IPS-15b (cell line): ENCODE results near the gene KCNIP4.

Experiments used
- H3K27me3 ChIP-seq: one replicate; pipeline ENCODE4 v1.6.1; 2013; ENCODE audit warnings: low read length; ENCODE audit not compliant: control insufficient read depth, insufficient read depth
- H3K36me3 ChIP-seq: one replicate; pipeline ENCODE4 v1.6.1; 2013; ENCODE audit warnings: low read length; ENCODE audit not compliant: control insufficient read depth, insufficient read depth
- H3K4me1 ChIP-seq: one replicate; pipeline ENCODE4 v1.6.1; 2013; ENCODE audit warnings: mild to moderate bottlenecking, low read length; ENCODE audit not compliant: control insufficient read depth, insufficient read depth
- H3K4me3 ChIP-seq: one replicate; pipeline ENCODE4 v1.5.1; 2013; ENCODE audit warnings: low read depth, low read length
- H3K9ac ChIP-seq: one replicate; pipeline ENCODE4 v1.6.1; 2013; ENCODE audit warnings: low read depth, mild to moderate bottlenecking, low read length
- H3K9me3 ChIP-seq: one replicate; pipeline ENCODE4 v1.6.1; 2013; ENCODE audit warnings: mild to moderate bottlenecking, low read length; ENCODE audit not compliant: control insufficient read depth, insufficient read depth

KCNIP4 gene

DNA sequence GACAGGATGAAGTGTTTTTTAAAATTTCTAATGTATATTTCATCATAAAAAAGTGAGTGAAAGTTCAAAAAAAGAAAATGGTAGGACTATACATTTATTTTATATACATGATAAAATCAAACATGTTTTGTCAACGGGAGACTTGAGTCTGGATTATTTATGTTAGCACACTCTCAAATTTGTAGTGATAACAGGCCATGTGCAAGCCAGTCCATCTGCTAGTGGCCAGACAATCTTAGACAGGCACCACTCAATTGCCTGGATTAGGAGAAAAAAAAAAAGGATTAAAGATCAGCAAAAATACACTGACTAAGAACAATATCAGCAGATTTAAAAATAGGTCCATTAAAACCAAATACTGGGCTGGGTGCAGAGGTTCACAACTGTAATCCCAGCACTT, 71.9 kb downstream of the KCNIP4 start:
- Histone ChIP-seq H3K27me3 (no peaks in the 10 kb centered on the region), H3K9ac (no peak overlapping the region), H3K36me3 (no peaks in the 10 kb centered on the region), H3K4me3 (no peak overlapping the region), H3K9me3 (no peaks in the 10 kb centered on the region), H3K4me1 (no peaks in the 10 kb centered on the region)

- Histone ChIP-seq H3K9me3 (no peaks in the 10 kb centered on the region), H3K4me3 (no peak overlapping the region), H3K36me3 (no peaks in the 10 kb centered on the region), H3K27me3 (no peaks in the 10 kb centered on the region), H3K4me1 (peaks cover 8% of the 10 kb centered on the region), H3K9ac (no peak overlapping the region)
Measured at GRCh38 chr4:21873145-21873544, 75.4 kb downstream of the KCNIP4 start.

DNA sequence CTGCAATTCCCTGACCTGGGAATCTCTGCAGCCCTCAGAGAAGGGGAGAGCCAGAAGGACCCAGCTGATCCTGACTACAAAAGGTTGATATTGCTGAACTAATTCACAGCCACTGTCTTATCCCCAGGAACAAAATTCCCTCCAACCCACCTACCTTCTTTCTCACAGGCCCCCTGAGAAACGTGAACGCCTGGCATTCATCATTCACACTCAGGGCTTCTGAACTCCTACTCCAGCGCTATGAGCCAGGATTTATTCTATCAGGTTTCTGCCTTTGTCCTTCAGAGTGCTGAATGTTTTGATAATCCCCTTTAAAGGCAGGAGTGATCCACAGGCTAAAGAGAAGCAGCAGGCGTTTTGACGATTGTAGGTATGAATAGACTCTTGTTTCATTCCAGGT, 76.5 kb downstream of the KCNIP4 start:
- Histone ChIP-seq H3K36me3 (no peaks in the 10 kb centered on the region), H3K9me3 (no peaks in the 10 kb centered on the region), H3K27me3 (no peaks in the 10 kb centered on the region), H3K9ac (no peak overlapping the region), H3K4me1 (peaks cover 8% of the 10 kb centered on the region), H3K4me3 (no peak overlapping the region)

GRCh38 chr4:21869978-21870745, 78.4 kb downstream of the KCNIP4 start:
- Histone ChIP-seq H3K9ac (no peak overlapping the region), H3K4me1 (peaks cover 8% of the 10 kb centered on the region), H3K36me3 (no peaks in the 10 kb centered on the region), H3K9me3 (no peaks in the 10 kb centered on the region), H3K4me3 (no peak overlapping the region), H3K27me3 (no peaks in the 10 kb centered on the region)

GRCh38 chr4:21864686-21865085, 83.9 kb downstream of the KCNIP4 start:
- no peaks in the 10 kb centered on the region for H3K4me1 ChIP-seq
- H3K9me3 ChIP-seq = no peaks in the 10 kb centered on the region
- no peaks in the 10 kb centered on the region for H3K36me3 ChIP-seq
- H3K9ac ChIP-seq = no peak overlapping the region
- H3K4me3 ChIP-seq = no peak overlapping the region
- H3K27me3 ChIP-seq = no peaks in the 10 kb centered on the region

DNA sequence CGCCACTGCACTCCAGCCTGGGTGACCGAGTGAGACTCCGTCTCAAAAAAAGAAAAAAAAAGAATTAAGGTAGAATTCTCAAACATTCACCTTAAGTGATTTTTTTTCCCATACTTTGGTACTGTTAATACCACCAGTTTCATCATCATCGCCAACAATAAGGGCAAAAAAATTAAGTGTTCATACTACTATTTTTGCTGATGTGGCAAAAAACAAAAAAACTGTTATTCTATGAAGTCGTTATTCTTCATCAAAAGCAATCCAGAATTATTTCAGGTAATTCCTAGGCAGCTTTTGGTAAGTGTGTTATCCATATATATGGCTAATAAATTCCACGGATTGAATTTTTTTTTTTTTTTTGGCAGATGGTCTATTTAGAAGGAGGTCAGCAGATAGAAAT, 85.7 kb downstream of the KCNIP4 start:
- Histone ChIP-seq H3K9me3 (no peaks in the 10 kb centered on the region), H3K4me3 (no peak overlapping the region), H3K27me3 (no peaks in the 10 kb centered on the region), H3K4me1 (no peaks in the 10 kb centered on the region), H3K9ac (no peak overlapping the region), H3K36me3 (no peaks in the 10 kb centered on the region)

GRCh38 chr4:21858971-21859370, 89.6 kb downstream of the KCNIP4 start:
- Histone ChIP-seq H3K4me3 (no peak overlapping the region), H3K4me1 (no peaks in the 10 kb centered on the region), H3K9ac (no peak overlapping the region), H3K27me3 (no peaks in the 10 kb centered on the region), H3K9me3 (no peaks in the 10 kb centered on the region), H3K36me3 (no peaks in the 10 kb centered on the region)

DNA sequence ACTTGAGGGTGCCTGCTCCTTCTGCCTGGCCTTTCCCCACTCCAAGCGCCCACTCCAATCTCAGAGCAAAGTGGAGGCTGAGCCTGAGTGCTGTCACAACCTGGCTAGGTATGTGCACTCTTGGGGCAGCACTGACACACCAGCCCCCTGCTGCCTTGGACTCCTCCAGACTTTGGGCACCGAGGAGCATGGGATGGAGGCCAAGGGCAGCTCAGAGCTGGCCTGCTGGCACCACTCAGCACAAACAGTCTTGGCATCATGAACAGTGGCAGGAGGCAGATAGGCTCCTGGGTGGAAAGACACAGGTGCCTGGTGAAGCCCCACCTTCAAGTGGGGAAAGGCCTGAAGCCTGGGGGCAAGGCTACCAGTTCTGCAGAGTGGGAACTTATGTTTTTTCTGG, 91.8 kb downstream of the KCNIP4 start:
- Histone ChIP-seq H3K4me3 (no peak overlapping the region), H3K27me3 (no peaks in the 10 kb centered on the region), H3K36me3 (no peaks in the 10 kb centered on the region), H3K4me1 (no peaks in the 10 kb centered on the region), H3K9ac (no peak overlapping the region), H3K9me3 (no peaks in the 10 kb centered on the region)

GRCh38 chr4:21856301-21856700, 92.3 kb downstream of the KCNIP4 start:
- H3K36me3 ChIP-seq = no peaks in the 10 kb centered on the region
- H3K4me3 ChIP-seq = no peak overlapping the region
- no peaks in the 10 kb centered on the region for H3K27me3 ChIP-seq
- no peak overlapping the region for H3K9ac ChIP-seq
- no peaks in the 10 kb centered on the region for H3K4me1 ChIP-seq
- H3K9me3 ChIP-seq = no peaks in the 10 kb centered on the region

DNA sequence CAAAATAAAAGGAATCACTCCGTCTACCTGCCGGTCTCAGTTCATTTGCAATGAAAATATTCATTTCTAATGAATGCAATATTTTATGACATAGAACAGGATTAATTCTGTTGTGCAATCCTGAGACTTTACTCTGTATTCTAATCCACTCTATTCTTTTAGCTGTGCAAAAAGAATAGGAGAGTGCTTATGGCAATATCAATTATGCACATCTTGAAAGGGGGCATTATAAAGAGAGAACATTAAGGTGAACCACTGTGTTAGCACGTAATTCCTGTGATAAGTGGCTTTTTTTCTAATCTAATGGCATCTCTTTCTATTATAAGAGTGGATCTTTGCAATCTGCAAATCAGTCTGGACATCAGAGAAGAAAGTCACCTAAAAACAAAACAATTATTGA, 99.5 kb downstream of the KCNIP4 start:
- Histone ChIP-seq H3K27me3 (no peaks in the 10 kb centered on the region), H3K4me3 (no peak overlapping the region), H3K9me3 (no peaks in the 10 kb centered on the region), H3K9ac (no peak overlapping the region), H3K4me1 (peaks cover 4% of the 10 kb centered on the region), H3K36me3 (no peaks in the 10 kb centered on the region)

DNA sequence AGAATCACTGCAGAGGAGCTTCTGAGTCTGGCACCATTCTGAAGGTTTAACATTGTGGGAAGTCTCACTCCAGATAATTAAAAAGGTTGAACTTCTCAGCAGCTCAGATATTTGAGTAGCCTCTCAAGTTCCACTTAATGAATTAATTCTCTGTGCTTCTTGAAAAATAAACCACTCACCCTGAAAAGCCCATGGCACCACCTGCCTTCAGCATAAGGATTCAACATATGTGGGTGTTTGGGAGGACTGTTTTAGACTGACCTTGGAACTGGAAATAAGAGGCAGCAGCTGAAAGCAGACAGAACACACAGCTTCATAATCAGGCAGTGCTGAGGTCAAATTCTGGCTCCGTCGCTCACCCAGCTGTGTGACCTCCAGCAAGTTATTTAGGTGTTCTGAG, 100.6 kb downstream of the KCNIP4 start:
- no peaks in the 10 kb centered on the region for H3K36me3 ChIP-seq
- H3K27me3 ChIP-seq = no peaks in the 10 kb centered on the region
- no peak overlapping the region for H3K4me3 ChIP-seq
- no peaks in the 10 kb centered on the region for H3K9me3 ChIP-seq
- peaks cover 4% of the 10 kb centered on the region for H3K4me1 ChIP-seq
- H3K9ac ChIP-seq = no peak overlapping the region

- no peak overlapping the region for H3K4me3 ChIP-seq
- H3K4me1 ChIP-seq = peaks cover 4% of the 10 kb centered on the region
- H3K9me3 ChIP-seq = no peaks in the 10 kb centered on the region
- no peaks in the 10 kb centered on the region for H3K27me3 ChIP-seq
- no peak overlapping the region for H3K9ac ChIP-seq
- no peaks in the 10 kb centered on the region for H3K36me3 ChIP-seq
Measured at GRCh38 chr4:21845663-21846062, 102.9 kb downstream of the KCNIP4 start.
